Astrocyte of the cerebellum (primary cell): ENCODE results near the gene MPND.

ENCODE experiments used
- DNase-seq: peaks from one replicate; pipeline ENCODE4 v3.0.0-alpha.2; 2011; ENCODE audit warnings: low read depth
- H3K4me3 ChIP-seq: 2 replicates; pipeline ENCODE4 v1.5.1; 2011; ENCODE audit warnings: mild to moderate bottlenecking, low read depth, low read length, moderate library complexity
- in situ Hi-C: cut with HindIII; loops from 2 replicates; pipeline ENCODE4 v1.10.0; 2017; ENCODE audit warnings: low sequenced_read_pairs
- TF ChIP-seq, protein P1 (sequence below): IDR thresholded peaks from 2 replicates; pipeline ENCODE4 v1.5.1; 2012; ENCODE audit warnings: low read length, low read depth, moderate library complexity, mild to moderate bottlenecking; ENCODE audit errors: missing control alignments

Gene MPND

DNA sequence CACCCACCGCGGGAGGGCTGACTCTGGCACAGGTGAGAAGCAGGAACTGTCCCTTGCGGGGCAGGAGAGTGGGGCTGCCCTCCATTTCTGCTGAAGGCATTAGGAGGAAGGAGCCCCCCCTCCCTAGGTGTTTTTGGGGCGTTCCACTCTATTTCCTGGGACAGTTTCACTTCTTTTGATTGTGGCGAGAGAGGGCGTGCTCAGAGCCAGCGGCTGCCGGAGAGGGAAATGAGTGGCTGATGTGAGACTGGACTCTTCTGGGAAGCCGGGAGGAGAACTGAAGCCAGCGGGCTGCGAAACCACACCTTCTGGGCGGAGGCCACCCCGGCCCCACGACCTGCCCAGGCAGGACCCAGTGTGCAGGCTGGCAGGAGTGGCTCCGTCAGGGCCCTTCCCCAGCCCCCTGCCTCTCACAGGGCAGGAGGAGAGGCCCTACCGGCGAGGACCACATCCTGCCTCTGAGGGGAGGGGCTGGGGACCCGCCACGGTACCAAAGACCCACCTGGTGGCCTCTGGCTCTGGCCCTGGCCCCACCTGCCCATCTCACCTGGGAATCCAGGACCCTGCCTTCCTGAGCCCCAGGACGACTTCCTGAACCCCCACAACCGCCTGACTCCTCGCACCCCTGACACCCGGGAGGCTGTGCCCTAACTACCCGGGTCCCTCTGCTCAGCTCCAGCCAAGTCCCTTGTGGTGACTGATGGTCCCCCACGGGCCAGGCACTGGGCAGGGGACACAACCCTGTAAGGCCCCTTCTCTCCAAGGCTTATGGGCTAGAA lies 25.9 kb downstream of the MPND start:
- DNase-seq, result no peak
- in situ Hi-C loops, result loop anchor here (5.0 kb wide), 1 partner anchor 48 kb away; no protein-coding TSS in a partner anchor
- no peak overlapping the region for H3K4me3 ChIP-seq
- TF ChIP-seq, protein P1, sequence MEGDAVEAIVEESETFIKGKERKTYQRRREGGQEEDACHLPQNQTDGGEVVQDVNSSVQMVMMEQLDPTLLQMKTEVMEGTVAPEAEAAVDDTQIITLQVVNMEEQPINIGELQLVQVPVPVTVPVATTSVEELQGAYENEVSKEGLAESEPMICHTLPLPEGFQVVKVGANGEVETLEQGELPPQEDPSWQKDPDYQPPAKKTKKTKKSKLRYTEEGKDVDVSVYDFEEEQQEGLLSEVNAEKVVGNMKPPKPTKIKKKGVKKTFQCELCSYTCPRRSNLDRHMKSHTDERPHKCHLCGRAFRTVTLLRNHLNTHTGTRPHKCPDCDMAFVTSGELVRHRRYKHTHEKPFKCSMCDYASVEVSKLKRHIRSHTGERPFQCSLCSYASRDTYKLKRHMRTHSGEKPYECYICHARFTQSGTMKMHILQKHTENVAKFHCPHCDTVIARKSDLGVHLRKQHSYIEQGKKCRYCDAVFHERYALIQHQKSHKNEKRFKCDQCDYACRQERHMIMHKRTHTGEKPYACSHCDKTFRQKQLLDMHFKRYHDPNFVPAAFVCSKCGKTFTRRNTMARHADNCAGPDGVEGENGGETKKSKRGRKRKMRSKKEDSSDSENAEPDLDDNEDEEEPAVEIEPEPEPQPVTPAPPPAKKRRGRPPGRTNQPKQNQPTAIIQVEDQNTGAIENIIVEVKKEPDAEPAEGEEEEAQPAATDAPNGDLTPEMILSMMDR, result no peak

DNA sequence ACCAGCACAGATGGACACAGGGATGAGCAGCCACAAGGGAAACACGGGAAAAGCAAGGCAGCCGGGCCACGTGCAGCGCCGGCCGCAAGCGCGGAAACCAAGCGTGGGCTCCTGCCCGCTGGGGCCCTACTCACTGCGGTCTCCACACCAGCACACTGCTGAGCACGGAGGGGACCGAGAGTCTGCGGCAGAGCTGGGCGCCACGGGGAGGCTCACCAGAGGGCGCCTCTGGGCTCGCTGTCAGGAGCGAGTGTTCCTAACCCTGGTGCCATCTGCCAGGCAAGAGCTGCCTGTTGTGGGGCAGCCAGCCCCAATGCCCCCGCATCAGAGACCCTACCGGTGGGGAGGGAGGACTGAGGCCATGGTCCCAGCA lies 26.5 kb downstream of the MPND start:
- TF ChIP-seq, protein P1, result peak; percentile 31
- no peak overlapping the region for H3K4me3 ChIP-seq
- in situ Hi-C loops, result loop anchor here (5.0 kb wide), 1 partner anchor 47 kb away; no protein-coding TSS in a partner anchor
- no peak for DNase-seq

DNA sequence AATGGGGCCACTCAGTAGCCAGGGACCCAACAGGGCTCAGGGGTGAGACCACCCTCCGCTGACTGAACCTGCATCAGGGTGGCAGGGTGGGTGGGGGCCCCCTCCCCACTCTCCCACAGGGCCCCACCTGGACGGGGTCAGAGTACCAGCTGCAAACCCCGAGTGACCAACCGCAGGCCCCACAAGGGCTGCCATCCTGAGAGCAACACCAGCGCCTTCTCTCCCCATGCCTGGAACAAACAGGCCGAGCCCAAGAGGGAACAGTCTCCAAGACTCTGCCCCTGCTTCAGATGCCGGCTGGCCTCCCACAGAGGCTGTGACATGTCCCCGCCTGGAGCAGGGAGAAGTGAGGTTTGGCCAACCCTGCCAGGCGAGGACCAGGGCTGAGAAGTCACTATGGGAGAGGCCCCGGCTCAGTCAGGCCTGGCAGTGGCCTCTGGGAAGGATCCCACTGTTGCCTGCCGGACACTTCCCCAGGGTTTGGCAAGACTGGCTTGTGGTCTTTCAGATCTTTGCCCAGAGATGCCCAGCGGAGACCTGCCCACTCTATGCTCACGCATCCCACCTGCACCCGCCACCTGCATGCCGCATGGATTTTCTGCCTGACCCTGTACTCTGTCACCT lies 27.2 kb downstream of the MPND start:
- no peak for DNase-seq
- TF ChIP-seq, protein P1, result no peak
- in situ Hi-C loops, result no loop called here
- no peak overlapping the region for H3K4me3 ChIP-seq

DNA sequence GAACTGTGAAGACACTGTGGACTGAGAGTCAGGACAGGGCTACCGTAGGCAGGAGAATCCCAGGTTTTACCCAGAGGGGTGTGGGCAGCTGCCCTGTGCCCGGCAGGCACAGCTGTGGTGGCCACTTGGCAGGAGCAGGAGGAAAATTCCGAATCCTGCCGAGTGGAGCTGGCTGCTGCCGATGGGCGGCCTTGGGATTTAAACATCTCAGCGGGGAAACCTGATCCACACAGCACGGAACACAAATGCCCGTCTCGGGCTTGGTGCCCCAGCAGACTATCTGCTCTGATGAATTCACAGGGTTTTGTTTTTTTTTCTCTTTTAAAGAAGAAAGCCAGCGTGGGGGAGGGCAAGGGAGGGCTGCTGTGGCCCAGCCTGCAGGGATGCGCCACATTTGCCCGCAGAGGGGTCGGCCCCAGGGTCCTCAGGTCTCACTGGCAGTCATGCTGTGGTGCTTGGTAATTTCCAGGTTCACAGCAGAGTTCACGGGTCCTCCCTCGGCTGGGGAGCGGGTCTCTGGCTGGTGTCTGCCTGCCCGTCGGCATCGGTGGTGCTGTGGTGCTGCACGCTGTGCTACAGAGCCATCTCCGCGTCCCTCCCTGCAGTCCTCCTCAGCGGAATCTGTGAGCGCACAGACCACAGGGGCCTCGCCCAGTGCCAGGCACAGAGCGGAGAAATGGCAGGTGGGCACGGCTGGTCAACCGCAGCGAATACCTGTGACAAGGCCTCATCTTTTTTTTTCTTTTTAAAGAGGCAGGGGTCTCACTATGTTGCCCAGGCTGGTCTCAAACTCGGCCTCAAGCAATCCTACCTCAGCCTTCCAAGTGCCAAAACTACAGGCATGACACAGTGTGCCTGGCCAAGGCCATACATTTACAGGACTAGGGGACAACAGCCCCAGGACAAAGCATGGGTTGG lies 28.1 kb downstream of the MPND start:
- no peak overlapping the region for H3K4me3 ChIP-seq
- TF ChIP-seq, protein P1, result no peak
- in situ Hi-C loops, result no loop called here
- DNase-seq, result no peak

DNA sequence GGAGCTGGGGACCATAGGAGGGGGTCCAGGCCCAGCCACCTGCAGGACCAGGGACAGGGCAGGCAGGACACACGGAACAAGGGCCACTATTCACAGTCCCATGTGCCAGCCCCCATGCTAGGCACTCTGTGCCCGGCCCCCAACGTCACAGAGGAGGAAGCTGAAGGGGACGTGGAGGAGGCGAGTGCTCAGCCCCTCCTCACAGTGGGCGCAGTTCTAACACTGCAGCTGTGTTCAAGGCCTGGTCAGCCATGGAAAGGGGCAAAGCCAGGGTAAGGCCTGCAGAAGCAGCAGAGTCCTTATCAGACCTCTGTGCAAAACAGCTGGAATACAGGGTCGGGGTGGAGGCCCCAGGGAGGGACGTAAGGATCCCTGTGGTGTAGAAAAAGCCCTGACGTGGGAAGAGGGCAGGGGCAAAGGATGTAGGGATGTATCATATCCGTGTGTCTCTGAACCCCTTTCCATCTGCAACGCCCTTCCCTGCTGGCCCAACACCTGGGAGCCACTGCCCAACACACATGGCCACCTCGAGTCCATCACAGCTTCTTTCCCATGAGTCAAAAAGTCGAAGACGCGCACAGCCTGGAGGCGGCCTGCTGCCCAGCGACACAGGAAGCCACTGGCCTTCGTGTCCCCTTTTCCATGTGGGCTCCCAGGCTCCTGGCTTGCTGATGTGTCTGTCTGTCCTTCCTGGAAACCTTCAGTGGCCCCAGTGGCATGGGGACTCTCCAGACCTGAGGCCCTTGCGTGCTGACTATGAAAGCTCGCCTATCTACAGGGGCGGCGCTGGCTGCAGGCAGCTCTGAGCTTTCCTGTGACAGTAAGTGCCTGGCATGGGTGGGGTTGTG lies 29.0 kb downstream of the MPND start:
- in situ Hi-C loops, result no loop called here
- no peak for DNase-seq
- no peak overlapping the region for H3K4me3 ChIP-seq
- TF ChIP-seq, protein P1, result no peak
